Measurements from ENCODE around the gene C11orf98.
"Not testable (repeated sequence)": the region's sequence is repeated elsewhere in the genome, so short reads cannot be mapped to it uniquely, and the experiment has no call there.

Gene C11orf98

DNA sequence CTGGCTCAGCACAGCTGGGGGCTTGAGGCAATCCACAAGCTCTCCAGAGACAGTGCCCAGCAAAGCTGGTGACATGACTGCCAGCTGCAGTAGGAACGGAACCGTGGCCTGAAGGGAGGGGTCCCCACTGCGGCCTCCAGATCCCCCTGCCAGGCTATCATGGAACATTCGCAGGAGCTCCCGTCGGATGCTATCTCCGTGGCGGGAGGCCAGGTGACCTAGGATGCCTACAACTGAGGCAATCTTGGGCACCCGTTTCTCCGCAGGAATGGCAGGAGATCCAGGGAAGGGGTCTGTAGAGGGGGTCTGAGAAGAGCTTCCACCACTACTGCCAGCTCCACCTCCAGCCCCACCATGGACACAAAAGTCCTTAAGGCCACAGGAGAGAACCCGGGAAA, 16.0 kb downstream of the C11orf98 start:
- DNase-seq: no peak

DNA sequence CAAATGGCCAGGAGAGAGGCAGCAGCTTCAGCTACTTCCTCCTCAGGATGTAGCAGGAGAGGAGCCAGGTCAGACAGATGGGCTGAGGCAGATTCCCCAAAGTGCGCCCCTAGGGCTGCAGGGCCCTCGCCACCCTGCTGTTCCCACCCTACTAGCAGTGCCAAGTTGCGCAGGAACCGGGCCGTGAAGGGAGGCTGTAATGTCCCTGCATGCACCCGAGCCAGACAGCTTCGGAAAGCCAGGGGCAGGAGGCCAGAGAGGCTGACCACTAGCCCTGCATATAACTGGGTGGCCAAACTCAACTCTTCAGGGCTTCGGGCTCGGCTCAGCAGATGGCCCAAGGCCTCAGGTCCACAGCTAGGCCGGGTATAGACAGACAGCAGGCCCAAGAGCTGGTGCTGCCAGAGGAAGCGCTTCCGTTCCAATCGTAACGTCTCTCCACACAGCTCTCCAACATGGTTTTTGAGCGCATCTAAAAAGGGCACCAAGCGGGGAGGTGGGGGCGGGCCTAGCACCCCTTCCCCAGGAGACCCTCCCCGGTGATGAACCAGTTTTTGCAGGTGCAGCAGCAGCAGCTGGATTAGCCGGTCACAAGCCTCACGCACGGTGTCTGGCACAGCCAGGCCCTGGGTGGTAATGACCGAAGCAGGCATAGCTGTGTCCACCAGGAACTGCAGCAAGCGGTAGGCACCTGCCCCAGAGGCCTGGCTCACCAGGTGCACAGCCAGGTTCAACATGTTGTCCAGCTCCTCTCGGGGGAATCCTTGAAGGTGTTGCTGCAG, 16.6 kb downstream of the C11orf98 start:
- DNase-seq: no peak

DNA sequence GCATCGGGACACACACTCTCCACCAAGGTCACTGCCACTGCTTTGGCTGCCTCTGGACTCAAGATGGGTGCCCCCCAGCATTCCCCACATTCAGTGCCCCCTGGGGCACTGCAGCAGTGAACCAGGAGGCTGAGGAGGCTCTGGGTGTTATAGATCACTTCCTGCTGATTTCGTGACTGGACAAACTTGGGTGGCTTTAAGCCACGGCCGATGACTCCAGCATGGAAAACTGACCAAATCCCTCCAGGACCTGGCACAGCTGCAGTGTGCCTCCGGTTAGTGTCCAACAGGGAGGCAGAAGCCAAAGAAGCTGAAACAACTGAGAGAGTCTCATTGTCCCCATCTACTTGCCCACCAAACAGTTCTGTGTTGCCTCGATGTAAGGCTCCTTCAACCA, 17.4 kb downstream of the C11orf98 start:
- no peak for DNase-seq

DNA sequence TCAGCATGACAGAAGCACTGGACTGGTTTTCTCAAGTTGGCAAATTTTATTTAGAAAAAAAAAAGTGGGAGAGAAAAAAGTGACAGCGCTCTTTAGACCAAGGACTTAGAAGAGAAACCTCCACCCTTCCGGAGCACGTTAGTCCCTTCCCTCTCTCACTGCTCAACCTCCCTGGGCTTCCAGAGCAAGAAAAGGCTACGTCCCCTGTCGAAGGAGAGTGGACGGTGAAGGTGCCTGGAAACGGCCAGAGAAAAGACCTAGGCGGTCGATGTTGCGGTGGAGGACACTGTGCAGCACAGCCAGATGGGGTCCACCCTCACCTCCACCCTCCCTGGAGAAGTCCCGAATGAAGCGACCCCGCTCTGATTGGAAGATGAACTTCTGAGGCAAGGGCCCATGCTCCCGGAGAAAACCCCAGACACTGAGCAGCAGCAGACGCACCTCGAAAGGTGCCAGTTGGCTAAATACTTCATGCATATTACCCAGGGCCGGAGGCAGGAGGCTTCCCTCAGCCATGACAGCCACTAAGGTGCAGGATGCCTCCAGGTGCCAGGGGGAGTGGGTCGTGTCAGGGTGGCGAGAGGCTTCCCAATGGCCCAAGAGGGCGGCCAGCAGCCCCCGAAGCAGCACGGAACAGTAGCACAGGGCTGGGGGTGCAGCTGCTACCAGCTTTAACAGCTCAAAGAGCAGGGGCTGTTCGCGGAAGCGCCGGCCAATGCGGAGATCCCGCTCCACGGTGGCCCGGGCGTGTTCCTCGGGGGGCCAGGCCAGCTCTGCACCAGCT, 18.0 kb downstream of the C11orf98 start:
- DNase-seq: no peak

DNA sequence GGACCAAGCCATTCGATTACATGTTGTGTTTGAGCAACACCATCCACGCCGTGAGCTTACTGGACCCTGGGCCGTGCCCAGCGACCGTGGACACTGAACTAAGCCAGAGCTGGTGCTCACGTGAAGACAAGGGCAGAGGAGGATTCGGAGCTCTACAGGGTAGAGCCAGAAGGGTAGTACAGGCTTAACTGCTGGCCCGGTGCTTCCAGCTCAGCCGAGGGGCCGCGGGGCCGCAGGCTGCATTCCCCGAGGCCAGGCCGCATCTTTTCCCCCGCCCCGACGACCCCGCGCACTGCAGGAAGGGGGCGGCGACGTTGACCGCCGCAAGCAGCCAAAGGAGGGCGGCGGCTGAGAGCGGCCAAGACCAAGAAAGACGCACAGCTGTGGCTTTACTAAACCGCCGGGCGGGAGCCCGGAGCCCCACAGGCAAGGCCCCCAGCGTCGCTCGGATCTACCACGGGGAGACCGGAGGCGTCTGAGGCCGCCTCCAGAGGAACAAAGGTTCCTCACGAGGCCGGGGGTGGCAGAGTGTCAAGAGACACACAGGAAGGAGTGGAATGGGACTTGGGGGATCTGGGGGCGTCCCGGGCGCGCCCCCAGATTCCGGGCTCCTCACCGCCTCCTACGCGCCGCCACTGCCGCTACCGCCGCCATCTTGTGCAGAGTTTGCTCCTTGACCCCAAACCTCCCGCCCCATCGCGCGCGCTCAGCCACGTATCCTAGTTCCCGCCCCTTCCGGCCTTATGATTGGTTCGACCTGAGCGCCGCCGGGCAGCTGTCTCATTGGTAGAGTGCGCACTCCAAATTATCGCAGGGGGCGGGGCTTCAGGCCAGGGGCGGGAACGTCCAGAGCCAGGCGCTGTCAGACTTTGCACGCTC, 18.8 kb downstream of the C11orf98 start, which contains the start of gene GANAB:
Gene GANAB (minus strand): TSS at position 668 of the 879 bp plus-strand sequence. CDS start 14 bp downstream, at position 654.
- peak; percentile 97 to 99 for DNase-seq

DNA sequence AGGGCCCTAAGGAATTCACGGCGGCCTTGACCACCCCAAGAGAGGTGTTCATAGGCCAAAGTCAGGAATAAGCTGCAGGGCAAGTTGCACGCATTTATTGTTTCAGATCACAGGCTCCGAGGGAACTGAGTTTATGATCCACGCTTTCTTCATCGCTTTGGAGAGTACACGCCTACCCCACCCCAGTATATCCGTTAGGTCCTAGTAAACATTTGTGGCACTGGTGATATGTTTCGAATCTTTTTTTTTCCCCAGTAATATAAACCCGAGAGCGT, 19.4 kb downstream of the C11orf98 start:
- DNase-seq: no peak

DNA sequence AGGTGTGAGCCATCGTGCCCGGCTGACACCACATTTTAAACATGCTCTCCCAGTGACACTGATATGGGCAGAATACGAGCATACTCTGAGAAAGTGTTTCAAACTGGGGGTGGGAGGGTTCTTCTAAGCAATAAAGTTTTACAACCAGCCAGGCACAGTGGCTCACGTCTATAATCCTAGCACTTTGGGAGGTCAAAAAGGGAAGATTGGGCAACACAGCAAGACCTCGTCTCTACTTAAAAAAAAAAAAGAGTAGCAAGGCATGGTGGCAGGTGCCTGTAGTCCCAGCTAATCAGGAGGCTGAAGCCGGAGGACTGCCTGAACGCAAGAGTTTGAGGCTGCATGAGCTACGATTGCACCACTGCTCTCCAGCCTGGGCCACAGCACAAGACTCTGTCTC, 20.8 kb downstream of the C11orf98 start:
- DNase-seq: no peak

DNA sequence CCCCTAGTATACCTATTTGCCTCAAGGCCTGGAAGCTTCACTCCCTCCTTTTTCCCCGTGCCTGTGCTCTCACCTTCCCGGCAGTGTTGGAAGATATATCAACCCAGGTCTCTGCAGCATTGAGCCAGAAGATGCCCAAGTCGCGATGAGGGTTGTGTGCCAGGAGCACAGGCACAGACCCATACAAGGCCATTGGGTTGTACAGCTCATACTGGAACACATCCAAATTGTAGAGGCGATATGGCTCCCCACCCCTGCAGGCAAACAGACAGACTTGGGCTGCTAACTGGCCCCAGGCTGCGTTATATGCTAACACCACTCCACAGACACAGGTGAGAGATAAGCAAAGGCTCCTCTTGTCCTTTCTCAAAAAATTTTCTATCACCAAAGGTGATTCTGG, 32.5 kb downstream of the C11orf98 start:
- DNase-seq: no peak

DNA sequence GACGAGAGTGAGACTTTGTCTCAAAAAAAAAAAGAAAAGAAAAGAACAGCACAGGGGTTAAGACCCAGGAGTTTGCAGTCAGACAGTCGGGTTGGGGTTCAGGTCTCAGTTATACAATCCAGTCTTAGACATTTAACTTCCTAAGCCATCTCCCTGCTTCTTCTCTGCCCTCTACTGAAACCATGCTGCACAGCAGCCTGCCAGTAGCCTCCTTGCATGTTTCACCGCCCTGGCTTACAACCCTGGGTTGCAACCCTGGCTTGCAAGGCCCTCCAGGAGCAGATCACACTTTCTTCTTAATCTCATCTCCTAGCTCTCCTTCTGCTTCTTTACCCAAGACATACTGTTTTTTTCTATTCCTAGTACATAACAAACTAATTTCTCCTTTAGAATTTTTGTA, 37.3 kb downstream of the C11orf98 start:
- no peak for DNase-seq

DNA sequence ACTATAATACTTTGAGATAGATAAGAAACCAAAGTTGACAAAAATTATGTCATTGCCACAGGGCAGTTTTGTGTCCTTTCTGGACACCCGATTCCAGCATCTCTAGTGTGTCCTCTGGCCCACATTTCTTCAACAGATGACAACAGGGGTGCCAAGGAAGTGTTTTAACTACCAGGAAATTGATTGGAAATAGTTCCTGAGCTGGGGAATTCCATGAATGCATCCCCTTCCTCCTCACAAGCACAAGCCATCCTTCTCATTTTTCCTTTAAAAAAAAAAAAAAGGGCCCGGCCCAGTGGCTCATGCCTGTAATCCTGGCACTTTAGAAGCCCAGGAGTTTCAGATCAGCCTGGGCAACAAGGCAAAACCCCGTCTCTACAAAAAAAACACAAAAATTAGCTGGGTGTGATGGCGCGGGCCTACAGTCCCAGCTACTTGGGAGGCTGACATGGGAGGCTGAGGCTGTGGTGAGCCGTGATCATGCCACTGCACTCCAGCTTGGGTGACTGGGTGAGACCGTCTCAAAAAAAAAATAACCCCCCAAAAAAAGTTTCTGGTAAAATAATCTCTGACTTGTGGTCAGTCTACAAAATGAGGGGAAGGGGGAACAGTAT, 42.4 kb downstream of the C11orf98 start:
- no peak for DNase-seq

DNA sequence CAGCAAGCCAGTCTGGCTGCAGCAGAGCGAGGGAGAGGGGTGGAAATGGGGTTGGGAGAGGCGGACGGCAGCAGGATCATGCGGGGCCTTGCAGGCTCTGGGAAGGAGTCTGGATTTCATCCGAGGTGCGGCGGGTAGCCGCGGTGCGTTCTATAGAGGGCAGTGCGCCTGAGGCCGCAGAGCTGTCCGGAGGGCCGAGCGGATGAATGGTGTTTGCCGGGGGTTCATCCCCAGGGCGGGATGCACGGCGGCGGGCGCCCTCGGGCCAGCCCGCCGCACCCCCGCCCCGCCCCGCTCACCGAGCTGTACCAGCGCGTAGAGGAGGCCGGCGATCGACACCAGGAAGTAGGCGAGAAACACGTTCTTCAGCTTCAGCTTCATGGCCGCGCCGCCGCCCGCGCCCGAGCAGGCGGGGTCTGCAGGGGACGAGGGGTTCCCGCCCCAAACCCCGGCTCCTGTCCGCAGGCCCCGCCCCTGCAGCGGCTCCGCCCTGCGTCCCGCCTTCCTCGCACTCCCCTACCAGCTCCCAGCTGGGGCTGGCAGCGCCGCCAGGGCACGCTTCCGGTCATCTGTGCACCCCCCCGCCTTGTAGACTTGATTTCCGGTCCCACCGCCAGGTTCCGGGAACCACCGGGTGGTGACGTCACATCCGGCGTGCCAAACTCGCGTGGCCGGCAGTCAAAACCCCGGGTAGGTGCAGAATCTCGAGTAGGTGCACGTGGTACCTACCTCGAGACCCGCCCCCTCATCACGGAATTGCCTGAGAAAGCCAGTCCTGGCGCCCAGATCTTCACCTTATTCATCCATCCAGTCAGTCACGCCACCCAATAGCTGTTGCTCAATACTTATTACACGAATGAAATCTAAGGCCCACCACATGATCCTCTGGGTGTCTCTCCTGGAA, 43.2 kb downstream of the C11orf98 start, which contains the start of gene B3GAT3:
Gene B3GAT3 (minus strand): TSS at position 420 of the 904 bp plus-strand sequence. CDS start 39 bp downstream, at position 381.
- peak; percentile 96 to 98 for DNase-seq

DNA sequence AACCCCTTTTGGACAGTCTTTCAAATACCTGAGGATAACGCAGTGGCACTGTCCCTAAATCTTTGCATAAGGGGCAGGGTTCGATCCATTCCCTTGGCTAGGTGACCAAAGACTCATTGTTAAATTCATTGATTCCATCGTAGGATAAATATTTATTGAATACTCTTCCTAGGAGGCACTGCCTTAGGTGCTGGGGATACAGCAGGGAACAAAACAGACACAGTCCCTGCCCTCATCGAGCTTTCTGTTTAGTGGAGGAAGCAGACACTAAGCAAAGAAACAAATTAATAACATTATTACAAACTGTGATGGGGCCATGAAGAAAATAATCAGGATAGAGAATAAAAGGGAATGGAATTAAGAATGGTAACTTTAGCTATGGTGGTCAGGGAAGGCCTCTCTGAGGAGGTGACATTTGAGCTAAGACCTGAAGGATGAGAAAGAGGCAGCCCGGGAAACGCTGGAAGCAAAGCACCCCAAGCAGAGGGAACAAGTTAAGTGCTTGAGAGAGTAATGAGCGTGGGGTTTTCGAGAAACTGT, 43.9 kb downstream of the C11orf98 start:
- no peak for DNase-seq

DNA sequence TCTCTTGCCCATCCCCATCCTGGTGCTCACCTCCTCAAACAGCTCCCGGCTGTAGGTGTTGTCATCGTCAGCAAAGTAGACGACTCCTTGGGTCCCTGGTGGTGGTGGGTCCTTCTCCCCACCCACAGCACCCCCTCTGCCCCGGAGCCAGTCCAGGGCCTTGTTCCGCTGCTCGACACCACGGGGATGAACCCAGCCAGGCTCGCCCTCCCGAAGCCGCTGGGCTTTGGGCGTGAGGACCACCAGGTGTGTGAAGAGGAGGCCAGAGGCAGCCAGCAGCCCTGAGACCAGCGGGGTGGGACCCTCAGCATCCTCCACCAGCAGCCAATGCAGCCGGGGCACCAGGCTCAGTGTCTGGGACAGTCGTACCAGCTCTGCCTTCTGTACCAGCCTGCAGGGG, 48.1 kb downstream of the C11orf98 start:
- DNase-seq: not testable (repeated sequence)

DNA sequence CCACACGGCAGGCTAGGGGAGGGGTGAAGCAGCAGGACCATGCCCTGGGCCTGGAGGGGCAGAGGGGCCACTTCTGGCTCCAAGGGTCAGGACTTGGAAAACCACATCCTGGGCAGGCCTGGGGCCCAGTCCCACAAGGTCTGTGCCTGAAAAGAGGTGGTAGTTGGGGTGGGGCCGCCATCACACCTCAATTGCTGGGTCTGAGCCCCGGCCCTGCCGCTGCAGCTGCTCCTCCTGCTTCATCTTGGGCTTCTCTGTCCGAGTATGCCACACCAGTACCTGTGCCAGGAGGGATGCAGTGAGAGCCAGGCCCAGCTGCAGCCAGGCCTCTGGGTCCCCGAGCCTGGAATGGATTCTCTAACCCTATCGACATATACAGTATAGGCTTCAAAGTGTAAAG, 49.5 kb downstream of the C11orf98 start:
- DNase-seq: no peak

DNA sequence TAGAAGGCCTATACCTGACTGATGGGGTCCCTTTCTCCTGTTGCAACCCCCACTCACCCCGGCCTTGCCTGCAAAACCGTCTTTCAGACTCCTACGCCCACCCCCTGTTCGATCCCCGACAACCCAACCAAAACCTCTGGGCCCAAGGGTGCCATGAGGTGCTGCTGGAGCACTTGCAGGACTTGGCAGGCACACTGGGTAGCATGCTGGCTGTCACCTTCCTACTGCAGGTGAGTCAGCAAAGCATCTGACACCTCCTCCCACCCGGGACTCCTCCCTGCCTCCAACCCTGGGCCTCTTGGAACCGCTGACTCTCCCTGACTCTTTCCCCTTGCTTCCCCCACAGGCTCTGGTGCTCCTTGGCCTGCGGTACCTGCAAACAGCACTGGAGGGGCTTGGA, 50.7 kb downstream of the C11orf98 start:
- no peak for DNase-seq

DNA sequence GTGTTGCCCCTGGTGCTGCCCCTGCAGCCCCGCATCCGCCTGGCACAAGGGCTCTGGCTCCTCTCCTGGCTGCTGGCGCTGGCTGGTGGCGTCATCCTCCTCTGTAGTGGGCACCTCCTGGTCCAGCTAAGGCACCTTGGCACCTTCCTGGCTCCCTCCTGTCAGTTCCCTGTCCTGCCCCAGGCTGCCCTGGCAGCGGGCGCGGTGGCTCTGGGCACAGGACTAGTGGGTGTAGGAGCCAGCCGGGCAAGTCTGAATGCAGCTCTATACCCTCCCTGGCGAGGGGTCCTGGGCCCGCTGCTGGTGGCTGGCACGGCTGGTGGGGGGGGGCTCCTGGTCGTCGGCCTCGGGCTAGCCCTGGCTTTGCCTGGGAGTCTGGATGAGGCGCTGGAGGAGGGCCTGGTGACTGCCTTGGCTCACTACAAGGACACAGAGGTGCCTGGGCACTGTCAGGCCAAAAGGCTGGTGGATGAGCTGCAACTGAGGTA, 51.7 kb downstream of the C11orf98 start:
- peak in 1 of 2 experiments; percentile 69 for DNase-seq
